Neural cell (in vitro differentiated cells): ENCODE data around the gene SLC25A34. TPM values are rescaled to one million over a fixed set of nuclear protein-coding genes. Genes with fewer than 3 reads are reported as not detected.

Source experiments
- H2AFZ ChIP-seq: fragments of 200-600, 300-800 bp; sonication (generic), shearing (Covaris generic); 2 replicates; pipeline ENCODE4 v1.6.0; 2014; ENCODE audit warnings: low read depth, mild to moderate bottlenecking, antibody characterized with exemption, low read length, moderate library complexity
- H3F3A ChIP-seq: fragments of 200-600 bp; shearing (Covaris generic); 2 replicates; pipeline ENCODE4 v1.6.1; 2016; ENCODE audit warnings: mild to moderate bottlenecking, moderate library complexity, mixed read lengths, antibody characterized with exemption, low read length; ENCODE audit not compliant: insufficient read depth, poor library complexity, severe bottlenecking
- H3K27ac ChIP-seq: fragments of 200-600, 300-800 bp; sonication (generic), shearing (Covaris generic); 2 replicates; pipeline ENCODE4 v1.5.1; 2014; ENCODE audit warnings: mild to moderate bottlenecking, low read length, moderate library complexity
- H3K27me3 ChIP-seq: fragments of 300-800, 200-600 bp; sonication (generic), shearing (Covaris generic); 2 replicates; pipeline ENCODE4 v1.6.0; 2014; ENCODE audit warnings: mild to moderate bottlenecking, low read depth, low read length, moderate library complexity; ENCODE audit not compliant: insufficient read depth
- H3K36me3 ChIP-seq: fragments of 300-800, 200-600 bp; sonication (generic), shearing (Covaris generic); 2 replicates; pipeline ENCODE4 v1.5.1; 2014; ENCODE audit warnings: mild to moderate bottlenecking, antibody characterized with exemption, low read length, moderate library complexity; ENCODE audit not compliant: insufficient read depth
- H3K4me2 ChIP-seq: fragments of 300-800, 200-600 bp; sonication (generic), shearing (Covaris generic); 2 replicates; pipeline ENCODE4 v1.6.0; 2014; ENCODE audit warnings: mild to moderate bottlenecking, low read length
- H3K4me3 ChIP-seq: fragments of 300-800, 200-600 bp; sonication (generic), shearing (Covaris generic); 2 replicates; pipeline ENCODE4 v1.5.1; 2014; ENCODE audit warnings: mild to moderate bottlenecking, low read length, moderate library complexity
- H3K79me2 ChIP-seq: fragments of 200-600 bp; shearing (Covaris generic); replicated peaks from 2 replicates; pipeline ENCODE4 v1.6.0; 2014; ENCODE audit warnings: mild to moderate bottlenecking, low read length, moderate library complexity; ENCODE audit not compliant: insufficient read depth
- H3K9ac ChIP-seq: fragments of 300-800, 200-600 bp; sonication (generic), shearing (Covaris generic); 2 replicates; pipeline ENCODE4 v1.6.1; 2016; ENCODE audit warnings: mild to moderate bottlenecking, low read length, mixed read lengths
- H3K9me2 ChIP-seq: fragments of 200-600 bp; shearing (Covaris generic); 2 replicates; pipeline ENCODE4 v1.6.1; 2016; ENCODE audit warnings: mild to moderate bottlenecking, low read length, mixed read lengths; ENCODE audit not compliant: insufficient read depth
- H3K9me3 ChIP-seq: fragments of 200-600, 300-800 bp; sonication (generic), shearing (Covaris generic); 2 replicates; pipeline ENCODE4 v1.6.1; 2016; ENCODE audit warnings: mild to moderate bottlenecking, mixed run types, low read length, moderate library complexity, mixed read lengths
- H4K20me1 ChIP-seq: fragments of 200-600 bp; shearing (Covaris generic); 2 replicates; pipeline ENCODE4 v1.6.1; 2016; ENCODE audit warnings: mild to moderate bottlenecking, mixed run types; ENCODE audit not compliant: insufficient read depth
- EP300 ChIP-seq: fragments of 450-650 bp; conservative IDR thresholded peaks from 2 replicates; pipeline ENCODE4 v1.6.1; 2014; ENCODE audit warnings: antibody characterized with exemption, mild to moderate bottlenecking, moderate library complexity; ENCODE audit not compliant: poor library complexity, severe bottlenecking
- EZH2 ChIP-seq: fragments of 200-600, 300-800 bp; shearing (Covaris generic), sonication (generic); IDR thresholded peaks from 2 replicates; pipeline ENCODE4 v1.6.1; 2014; ENCODE audit warnings: antibody characterized with exemption, low read length, borderline replicate concordance, mild to moderate bottlenecking; ENCODE audit not compliant: insufficient read depth, poor library complexity, severe bottlenecking
- MXI1 ChIP-seq: fragments of 450-650 bp; conservative IDR thresholded peaks from 2 replicates; pipeline ENCODE4 v1.6.1; 2014; ENCODE audit warnings: antibody characterized with exemption, mild to moderate bottlenecking; ENCODE audit not compliant: poor library complexity, severe bottlenecking
- POLR2AphosphoS5 ChIP-seq: IDR thresholded peaks from 2 replicates; pipeline ENCODE4 v1.6.1; 2012
- RAD21 ChIP-seq: fragments of 450-650 bp; conservative IDR thresholded peaks from 2 replicates; pipeline ENCODE4 v1.6.1; 2014; ENCODE audit warnings: antibody characterized with exemption, mild to moderate bottlenecking, moderate library complexity
- SMC3 ChIP-seq: fragments of 450-650 bp; conservative IDR thresholded peaks from 2 replicates; pipeline ENCODE4 v1.6.1; 2014; ENCODE audit warnings: antibody characterized with exemption, mild to moderate bottlenecking, moderate library complexity; ENCODE audit not compliant: poor library complexity
- TAF1 ChIP-seq: IDR thresholded peaks from 2 replicates; pipeline ENCODE4 v1.6.1; 2012; ENCODE audit warnings: low read depth
- polyA plus RNA-seq: library from polyadenylated mRNA; depleted of rRNA; stranded (reverse); fragments of >200 nt; gene quantifications from 2 replicates; pipeline ENCODE4 v1.2.3, GENCODE V29; 2014
- TF ChIP-seq, protein P1 (sequence below): IDR thresholded peaks from 2 replicates; pipeline ENCODE4 v1.6.1; 2012; ENCODE audit warnings: borderline replicate concordance
- TF ChIP-seq, protein P2 (sequence below): fragments of 450-650 bp; IDR thresholded peaks from 2 replicates; pipeline ENCODE4 v1.5.1; 2014; ENCODE audit warnings: antibody characterized with exemption, mild to moderate bottlenecking, moderate library complexity; ENCODE audit not compliant: poor library complexity, severe bottlenecking

SLC25A34 gene
- polyA plus RNA-seq, 1 donor from 2014 or later = 5.4 TPM

DNA sequence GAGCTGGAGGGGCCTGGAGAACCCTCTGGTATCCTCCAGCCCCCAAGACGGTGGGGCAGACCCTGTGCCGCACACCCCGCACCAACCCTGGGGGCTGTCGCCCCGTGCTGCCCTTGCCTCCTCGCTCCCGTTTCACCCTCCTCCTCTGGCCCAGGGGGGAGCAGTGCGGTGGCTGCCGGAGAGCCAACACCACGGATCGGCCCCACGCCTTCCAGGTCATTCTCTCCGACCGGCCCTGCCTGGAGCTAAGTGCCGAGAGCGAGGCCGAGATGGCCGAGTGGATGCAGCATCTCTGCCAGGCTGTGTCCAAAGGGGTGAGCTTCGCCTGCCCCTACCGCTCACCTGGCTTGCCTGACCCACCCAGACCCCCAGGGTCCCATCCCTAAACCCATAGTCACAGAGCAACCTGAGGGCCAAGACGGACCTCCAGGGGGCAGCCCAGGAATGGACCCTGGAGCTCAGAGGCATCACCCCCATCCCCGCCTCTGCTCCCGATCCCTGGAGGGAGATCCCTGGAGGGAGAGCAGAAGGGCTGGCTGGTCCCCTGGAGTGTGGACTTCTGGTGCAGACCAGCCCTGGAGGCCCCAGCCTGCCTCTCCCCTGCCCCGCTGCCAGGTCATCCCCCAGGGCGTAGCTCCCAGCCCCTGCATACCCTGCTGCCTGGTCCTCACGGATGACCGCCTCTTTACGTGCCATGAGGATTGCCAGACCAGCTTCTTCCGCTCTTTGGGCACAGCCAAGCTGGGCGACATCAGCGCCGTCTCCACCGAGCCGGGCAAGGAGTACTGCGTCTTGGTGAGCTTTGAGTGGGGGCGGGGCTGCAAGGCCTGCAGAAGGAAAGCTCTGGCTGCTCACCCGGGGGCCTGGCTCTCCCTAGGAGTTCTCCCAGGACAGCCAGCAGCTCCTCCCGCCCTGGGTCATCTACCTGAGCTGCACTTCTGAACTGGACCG is 4.0 kb upstream of the SLC25A34 start:
- no peak overlapping the region for H3K4me3 ChIP-seq
- no peak overlapping the region for H3K4me2 ChIP-seq
- H3F3A ChIP-seq = no peaks in the 10 kb centered on the region
- no peaks in the 10 kb centered on the region for H3K36me3 ChIP-seq
- TF ChIP-seq, protein P1, sequence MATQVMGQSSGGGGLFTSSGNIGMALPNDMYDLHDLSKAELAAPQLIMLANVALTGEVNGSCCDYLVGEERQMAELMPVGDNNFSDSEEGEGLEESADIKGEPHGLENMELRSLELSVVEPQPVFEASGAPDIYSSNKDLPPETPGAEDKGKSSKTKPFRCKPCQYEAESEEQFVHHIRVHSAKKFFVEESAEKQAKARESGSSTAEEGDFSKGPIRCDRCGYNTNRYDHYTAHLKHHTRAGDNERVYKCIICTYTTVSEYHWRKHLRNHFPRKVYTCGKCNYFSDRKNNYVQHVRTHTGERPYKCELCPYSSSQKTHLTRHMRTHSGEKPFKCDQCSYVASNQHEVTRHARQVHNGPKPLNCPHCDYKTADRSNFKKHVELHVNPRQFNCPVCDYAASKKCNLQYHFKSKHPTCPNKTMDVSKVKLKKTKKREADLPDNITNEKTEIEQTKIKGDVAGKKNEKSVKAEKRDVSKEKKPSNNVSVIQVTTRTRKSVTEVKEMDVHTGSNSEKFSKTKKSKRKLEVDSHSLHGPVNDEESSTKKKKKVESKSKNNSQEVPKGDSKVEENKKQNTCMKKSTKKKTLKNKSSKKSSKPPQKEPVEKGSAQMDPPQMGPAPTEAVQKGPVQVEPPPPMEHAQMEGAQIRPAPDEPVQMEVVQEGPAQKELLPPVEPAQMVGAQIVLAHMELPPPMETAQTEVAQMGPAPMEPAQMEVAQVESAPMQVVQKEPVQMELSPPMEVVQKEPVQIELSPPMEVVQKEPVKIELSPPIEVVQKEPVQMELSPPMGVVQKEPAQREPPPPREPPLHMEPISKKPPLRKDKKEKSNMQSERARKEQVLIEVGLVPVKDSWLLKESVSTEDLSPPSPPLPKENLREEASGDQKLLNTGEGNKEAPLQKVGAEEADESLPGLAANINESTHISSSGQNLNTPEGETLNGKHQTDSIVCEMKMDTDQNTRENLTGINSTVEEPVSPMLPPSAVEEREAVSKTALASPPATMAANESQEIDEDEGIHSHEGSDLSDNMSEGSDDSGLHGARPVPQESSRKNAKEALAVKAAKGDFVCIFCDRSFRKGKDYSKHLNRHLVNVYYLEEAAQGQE = no peak
- TF ChIP-seq EZH2 = no peak
- TF ChIP-seq POLR2AphosphoS5 = no peak
- no peak for TF ChIP-seq EP300
- no peak for TF ChIP-seq RAD21
- TF ChIP-seq, protein P2, sequence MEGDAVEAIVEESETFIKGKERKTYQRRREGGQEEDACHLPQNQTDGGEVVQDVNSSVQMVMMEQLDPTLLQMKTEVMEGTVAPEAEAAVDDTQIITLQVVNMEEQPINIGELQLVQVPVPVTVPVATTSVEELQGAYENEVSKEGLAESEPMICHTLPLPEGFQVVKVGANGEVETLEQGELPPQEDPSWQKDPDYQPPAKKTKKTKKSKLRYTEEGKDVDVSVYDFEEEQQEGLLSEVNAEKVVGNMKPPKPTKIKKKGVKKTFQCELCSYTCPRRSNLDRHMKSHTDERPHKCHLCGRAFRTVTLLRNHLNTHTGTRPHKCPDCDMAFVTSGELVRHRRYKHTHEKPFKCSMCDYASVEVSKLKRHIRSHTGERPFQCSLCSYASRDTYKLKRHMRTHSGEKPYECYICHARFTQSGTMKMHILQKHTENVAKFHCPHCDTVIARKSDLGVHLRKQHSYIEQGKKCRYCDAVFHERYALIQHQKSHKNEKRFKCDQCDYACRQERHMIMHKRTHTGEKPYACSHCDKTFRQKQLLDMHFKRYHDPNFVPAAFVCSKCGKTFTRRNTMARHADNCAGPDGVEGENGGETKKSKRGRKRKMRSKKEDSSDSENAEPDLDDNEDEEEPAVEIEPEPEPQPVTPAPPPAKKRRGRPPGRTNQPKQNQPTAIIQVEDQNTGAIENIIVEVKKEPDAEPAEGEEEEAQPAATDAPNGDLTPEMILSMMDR = no peak
- TF ChIP-seq MXI1 = no peak
- TF ChIP-seq SMC3 = no peak
- TF ChIP-seq TAF1 = no peak
- H3K9me2 ChIP-seq = no peaks in the 10 kb centered on the region
- H3K27ac ChIP-seq = no peak overlapping the region
- H3K9ac ChIP-seq = no peak overlapping the region
- H3K79me2 ChIP-seq = no peaks in the 10 kb centered on the region
- H2AFZ ChIP-seq = no peak overlapping the region
- H3K27me3 ChIP-seq = no peaks in the 10 kb centered on the region
- no peaks in the 10 kb centered on the region for H3K9me3 ChIP-seq
- no peaks in the 10 kb centered on the region for H4K20me1 ChIP-seq

DNA sequence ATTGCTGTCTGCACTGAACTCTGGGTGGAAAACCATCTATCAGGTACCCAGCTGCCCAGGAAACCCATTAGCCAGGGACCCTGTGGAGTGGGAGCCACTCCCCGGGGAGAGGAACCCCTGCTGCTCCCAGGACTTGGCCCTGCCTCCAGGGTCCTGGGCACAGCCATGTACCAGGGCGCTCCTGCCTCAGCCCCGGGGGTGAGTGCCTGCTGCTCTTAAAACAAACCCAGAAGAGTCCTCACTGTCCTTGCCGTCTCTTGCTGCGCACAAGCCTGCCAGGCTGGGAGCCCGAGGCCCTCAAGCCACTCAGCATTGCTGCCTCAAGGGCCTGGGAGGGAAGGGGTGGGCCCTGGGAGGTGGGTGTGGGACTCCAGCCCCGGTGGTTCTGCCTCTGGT is 3.4 kb upstream of the SLC25A34 start:
- Histone ChIP-seq H3F3A (no peaks in the 10 kb centered on the region), H3K27me3 (no peaks in the 10 kb centered on the region), H3K79me2 (no peaks in the 10 kb centered on the region), H3K9ac (no peak overlapping the region), H3K4me2 (no peak overlapping the region), H2AFZ (no peak overlapping the region), H3K27ac (no peak overlapping the region), H3K4me3 (no peak overlapping the region), H4K20me1 (no peaks in the 10 kb centered on the region), H3K9me2 (no peaks in the 10 kb centered on the region), H3K9me3 (no peaks in the 10 kb centered on the region), H3K36me3 (no peaks in the 10 kb centered on the region)
- TF ChIP-seq TAF1 (no peak), MXI1 (no peak), RAD21 (no peak), EZH2 (no peak), EP300 (no peak), SMC3 (no peak), POLR2AphosphoS5 (no peak)
- TF ChIP-seq, protein P2 = no peak
- TF ChIP-seq, protein P1 = no peak
